ENCODE results near the gene KCNJ5.

- TF ChIP-seq CTCF (IDR thresholded peaks at IDR 0.05; ENCODE audit: borderline replicate concordance, extremely low read depth, low read length, poor library complexity, severe bottlenecking) (no peak), EZH2 (IDR thresholded peaks at IDR 0.05; ENCODE audit: borderline replicate concordance, low read depth, low read length, severe bottlenecking) (no peak)
Observed at GRCh38 chr11:128867277-128867676, 23.9 kb upstream of the KCNJ5 start, which contains the start of gene KCNJ1.
